ENCODE results near the gene SGK1. TPM values are rescaled to one million over a fixed set of nuclear protein-coding genes. Genes with fewer than 3 reads are reported as not detected.
"Not testable (repeated sequence)": the region's sequence is repeated elsewhere in the genome, so short reads cannot be mapped to it uniquely, and the experiment has no call there.

The SGK1 gene
- total RNA-seq, 4 donors from 2014 or later = 46.2 to 1,239 (median 876) TPM

GRCh38 chr6:134330555-134330954, 12.6 kb upstream of the SGK1 start:
- Histone ChIP-seq H3K9me3 (no peaks in the 10 kb centered on the region), H3K27me3 (no peaks in the 10 kb centered on the region), H3K36me3 (no peaks in the 10 kb centered on the region), H3K4me1 (no peaks in the 10 kb centered on the region), H3K27ac (no peak overlapping the region), H3K4me3 (no peak overlapping the region)
- DNase-seq = no peak
- WGBS, 2 donors (ENCODE audit: low coverage in 1 of 2) = 94 to 100% methylated on average over 1 of the region's 1 CpG
- intact Hi-C loops (cut with DNase I; ENCODE audit: low total_unique reads) = no loop called here
- in situ Hi-C loops (cut with MboI; ENCODE audit: low pct_ligation_motif_present in 1 of 4, low pct_unique_long_range_greater_than_20kb in 1 of 4, low sequenced_read_pairs in 3 of 4) = no loop called here
- no peak for TF ChIP-seq POLR2A (IDR thresholded peaks at IDR 0.05)
- no peak for TF ChIP-seq EP300 (IDR thresholded peaks at IDR 0.05; ENCODE audit: low read depth)
- TF ChIP-seq POLR2AphosphoS5 (IDR thresholded peaks at IDR 0.05) = no peak
- no peak for TF ChIP-seq CTCF (IDR thresholded peaks at IDR 0.05)

GRCh38 chr6:134328792-134329191, 10.9 kb upstream of the SGK1 start:
- TF ChIP-seq POLR2AphosphoS5 (IDR thresholded peaks at IDR 0.05) (no peak), CTCF (IDR thresholded peaks at IDR 0.05) (no peak)
- Histone ChIP-seq H3K4me3 (no peak overlapping the region), H3K4me1 (no peaks in the 10 kb centered on the region), H3K9me3 (no peaks in the 10 kb centered on the region), H3K27ac (no peak overlapping the region), H3K36me3 (no peaks in the 10 kb centered on the region), H3K27me3 (no peaks in the 10 kb centered on the region)
- WGBS, 2 donors (ENCODE audit: low coverage in 1 of 2) = 92 to 97% methylated on average over 2 of the region's 2 CpGs
- intact Hi-C loops (cut with DNase I; ENCODE audit: low total_unique reads) (no loop called here), in situ Hi-C loops (cut with MboI; ENCODE audit: low pct_ligation_motif_present in 1 of 4, low pct_unique_long_range_greater_than_20kb in 1 of 4, low sequenced_read_pairs in 3 of 4) (no loop called here)
- no peak for DNase-seq

- in situ Hi-C loops (cut with MboI; ENCODE audit: low pct_ligation_motif_present in 1 of 4, low pct_unique_long_range_greater_than_20kb in 1 of 4, low sequenced_read_pairs in 3 of 4) = no loop called here
- intact Hi-C loops (cut with DNase I; ENCODE audit: low total_unique reads) = no loop called here
- Histone ChIP-seq H3K4me1 (no peaks in the 10 kb centered on the region), H3K9me3 (no peaks in the 10 kb centered on the region), H3K4me3 (no peak overlapping the region), H3K36me3 (no peaks in the 10 kb centered on the region), H3K27ac (no peak overlapping the region), H3K27me3 (no peaks in the 10 kb centered on the region)
- 96 to 100% methylated on average over 2 of the region's 2 CpGs for WGBS, 2 donors (ENCODE audit: low coverage in 1 of 2)
- no peak for DNase-seq
- TF ChIP-seq CTCF (IDR thresholded peaks at IDR 0.05) (no peak), POLR2A (IDR thresholded peaks at IDR 0.05) (no peak), POLR2AphosphoS5 (IDR thresholded peaks at IDR 0.05) (no peak), EP300 (IDR thresholded peaks at IDR 0.05; ENCODE audit: low read depth) (no peak)
Observed at GRCh38 chr6:134328138-134328537, 10.2 kb upstream of the SGK1 start.

GRCh38 chr6:134326192-134326591, 8.3 kb upstream of the SGK1 start:
- H3K27ac ChIP-seq; H3K9me3 ChIP-seq; H3K4me3 ChIP-seq; DNase-seq; in situ Hi-C loops (cut with MboI; ENCODE audit: low pct_ligation_motif_present in 1 of 4, low pct_unique_long_range_greater_than_20kb in 1 of 4, low sequenced_read_pairs in 3 of 4); H3K4me1 ChIP-seq; H3K27me3 ChIP-seq; intact Hi-C loops (cut with DNase I; ENCODE audit: low total_unique reads); H3K36me3 ChIP-seq: not testable (repeated sequence)
- WGBS, 2 donors (ENCODE audit: low coverage in 1 of 2) = 96 to 100% methylated on average over 3 to 4 of the region's 4 CpGs

- in situ Hi-C loops (cut with MboI; ENCODE audit: low pct_ligation_motif_present in 1 of 4, low pct_unique_long_range_greater_than_20kb in 1 of 4, low sequenced_read_pairs in 3 of 4) = no loop called here
- DNase-seq = no peak
- H3K9me3 ChIP-seq = no peaks in the 10 kb centered on the region
- no peak for TF ChIP-seq EP300 (IDR thresholded peaks at IDR 0.05; ENCODE audit: low read depth)
- no peak for TF ChIP-seq POLR2AphosphoS5 (IDR thresholded peaks at IDR 0.05)
- no peak for TF ChIP-seq CTCF (IDR thresholded peaks at IDR 0.05)
- H3K36me3 ChIP-seq = no peaks in the 10 kb centered on the region
- no peaks in the 10 kb centered on the region for H3K27me3 ChIP-seq
- no peak overlapping the region for H3K4me3 ChIP-seq
- intact Hi-C loops (cut with DNase I; ENCODE audit: low total_unique reads) = no loop called here
- 95% methylated on average over 4 of the region's 4 CpGs; no CpG with 5 or more reads in 1 of the 2 donors for WGBS, 2 donors (ENCODE audit: low coverage in 1 of 2)
- no peaks in the 10 kb centered on the region for H3K4me1 ChIP-seq
- H3K27ac ChIP-seq = no peak overlapping the region
Observed at GRCh38 chr6:134324766-134325165, 6.9 kb upstream of the SGK1 start.
